ENCODE data around the gene ARL6IP4. TPM values are rescaled to one million over a fixed set of nuclear protein-coding genes. Genes with fewer than 3 reads are reported as not detected.

The ARL6IP4 gene
- total RNA-seq, 1 experiment from 2014 or later, result 162 TPM

- Histone ChIP-seq H2AFZ (no peak overlapping the region), H4K20me1 (ENCODE audit: insufficient read depth) (no peaks in the 10 kb centered on the region), H3K27ac (no peak overlapping the region), H3K4me2 (no peak overlapping the region), H3K4me1 (replicated peaks; ENCODE audit: insufficient read depth) (no peaks in the 10 kb centered on the region), H3F3A (ENCODE audit: insufficient read depth, low read depth) (no peaks in the 10 kb centered on the region), H3K79me2 (ENCODE audit: low read depth) (no peaks in the 10 kb centered on the region), H3K4me3 (no peak overlapping the region), H3K36me3 (ENCODE audit: low read depth) (no peaks in the 10 kb centered on the region), H3K27me3 (ENCODE audit: insufficient read depth, low read depth) (no peaks in the 10 kb centered on the region), H3K9me2 (ENCODE audit: insufficient read depth) (no peaks in the 10 kb centered on the region), H3K9me3 (ENCODE audit: insufficient read depth, low read depth) (no peaks in the 10 kb centered on the region)
- ChIA-PET CTCF (interaction anchor here (0.6 kb wide), 1 partner anchor 171 kb away, joined by 4 read pairs; no protein-coding TSS in a partner anchor), POLR2A (ENCODE audit: unreplicated experiment) (no interaction called here)
- intact Hi-C loops (cut with micrococcal nuclease; ENCODE audit: unreplicated experiment), result no loop called here
- TF ChIP-seq EZH2 (IDR thresholded peaks at IDR 0.05; ENCODE audit: low read depth) (no peak), CTCF (conservative IDR thresholded peaks at IDR 0.05) (no peak)
- BruUV-seq (replicated peaks), result no TSS peak
- DNase-seq, result no peak
Observed at GRCh38 chr12:122996188-122996601, 15.7 kb downstream of the ARL6IP4 start.

GRCh38 chr12:122996621-122997342 is 16.3 kb downstream of the ARL6IP4 start:
- no peaks in the 10 kb centered on the region for H3F3A ChIP-seq (ENCODE audit: insufficient read depth, low read depth)
- no peak overlapping the region for H3K4me2 ChIP-seq
- no TSS peak for BruUV-seq (replicated peaks)
- no peak overlapping the region for H3K27ac ChIP-seq
- H3K4me1 ChIP-seq (replicated peaks; ENCODE audit: insufficient read depth), result no peaks in the 10 kb centered on the region
- H3K9me2 ChIP-seq (ENCODE audit: insufficient read depth), result no peaks in the 10 kb centered on the region
- POLR2A ChIA-PET (ENCODE audit: unreplicated experiment), result no interaction called here
- intact Hi-C loops (cut with micrococcal nuclease; ENCODE audit: unreplicated experiment), result no loop called here
- H3K4me3 ChIP-seq, result no peak overlapping the region
- H4K20me1 ChIP-seq (ENCODE audit: insufficient read depth), result no peaks in the 10 kb centered on the region
- DNase-seq, result no peak
- H3K9me3 ChIP-seq (ENCODE audit: insufficient read depth, low read depth), result no peaks in the 10 kb centered on the region
- H3K36me3 ChIP-seq (ENCODE audit: low read depth), result no peaks in the 10 kb centered on the region
- TF ChIP-seq EZH2 (IDR thresholded peaks at IDR 0.05; ENCODE audit: low read depth) (no peak), CTCF (conservative IDR thresholded peaks at IDR 0.05) (no peak)
- H3K27me3 ChIP-seq (ENCODE audit: insufficient read depth, low read depth), result no peaks in the 10 kb centered on the region
- H3K79me2 ChIP-seq (ENCODE audit: low read depth), result no peaks in the 10 kb centered on the region
- CTCF ChIA-PET, result interaction anchor here (0.6 kb wide), 1 partner anchor 170 kb away, joined by 4 read pairs; no protein-coding TSS in a partner anchor
- H2AFZ ChIP-seq, result no peak overlapping the region

- Histone ChIP-seq H3K79me2 (ENCODE audit: low read depth) (no peaks in the 10 kb centered on the region), H3K4me1 (replicated peaks; ENCODE audit: insufficient read depth) (no peaks in the 10 kb centered on the region), H3K4me2 (no peak overlapping the region), H3K27ac (no peak overlapping the region), H3K9me2 (ENCODE audit: insufficient read depth) (no peaks in the 10 kb centered on the region), H3K36me3 (ENCODE audit: low read depth) (no peaks in the 10 kb centered on the region), H3F3A (ENCODE audit: insufficient read depth, low read depth) (no peaks in the 10 kb centered on the region), H4K20me1 (ENCODE audit: insufficient read depth) (no peaks in the 10 kb centered on the region), H3K4me3 (no peak overlapping the region), H3K9me3 (ENCODE audit: insufficient read depth, low read depth) (no peaks in the 10 kb centered on the region), H3K27me3 (ENCODE audit: insufficient read depth, low read depth) (no peaks in the 10 kb centered on the region), H2AFZ (no peak overlapping the region)
- no TSS peak for BruUV-seq (replicated peaks)
- intact Hi-C loops (cut with micrococcal nuclease; ENCODE audit: unreplicated experiment), result no loop called here
- ChIA-PET POLR2A (ENCODE audit: unreplicated experiment) (no interaction called here), CTCF (no interaction called here)
- DNase-seq, result no peak
- TF ChIP-seq EZH2 (IDR thresholded peaks at IDR 0.05; ENCODE audit: low read depth) (no peak), CTCF (conservative IDR thresholded peaks at IDR 0.05) (no peak)
Observed at GRCh38 chr12:122997343-122998250, 17.1 kb downstream of the ARL6IP4 start.
